HUES48 (cell line): ENCODE measurements around the gene TMEM250.

Experiments used
- H3K27ac ChIP-seq: one replicate; pipeline ENCODE4 v1.7.0; 2013; ENCODE audit warnings: low read depth, low read length, inconsistent platforms
- H3K27me3 ChIP-seq: 2 replicates; pipeline ENCODE4 v1.6.1; 2013; ENCODE audit warnings: mild to moderate bottlenecking, low read length; ENCODE audit not compliant: control insufficient read depth, insufficient read depth
- H3K36me3 ChIP-seq: 2 replicates; pipeline ENCODE4 v1.6.1; 2013; ENCODE audit warnings: low read length; ENCODE audit not compliant: control insufficient read depth, insufficient read depth
- H3K4me1 ChIP-seq: 2 replicates; pipeline ENCODE4 v1.6.1; 2013; ENCODE audit warnings: mild to moderate bottlenecking, low read length; ENCODE audit not compliant: control insufficient read depth, insufficient read depth
- H3K4me3 ChIP-seq: 2 replicates; pipeline ENCODE4 v1.5.1; 2013; ENCODE audit warnings: mild to moderate bottlenecking, low read depth, low read length
- H3K9ac ChIP-seq: 2 replicates; pipeline ENCODE4 v1.6.1; 2013; ENCODE audit warnings: mild to moderate bottlenecking, low read depth, low read length, moderate library complexity
- H3K9me3 ChIP-seq: 2 replicates; pipeline ENCODE4 v1.6.1; 2013; ENCODE audit warnings: low read length; ENCODE audit not compliant: control insufficient read depth, insufficient read depth

The TMEM250 gene

GRCh38 chr9:136138566-136138965, 19.9 kb upstream of the TMEM250 start:
- no peak overlapping the region for H3K27ac ChIP-seq
- no peak overlapping the region for H3K4me3 ChIP-seq
- H3K4me1 ChIP-seq: peaks cover 22% of the 10 kb centered on the region; the same call in 1 of the 2 replicates
- no peaks in the 10 kb centered on the region for H3K36me3 ChIP-seq
- peaks cover 10% of the 10 kb centered on the region for H3K27me3 ChIP-seq
- no peaks in the 10 kb centered on the region for H3K9me3 ChIP-seq
- H3K9ac ChIP-seq: no peak overlapping the region

DNA sequence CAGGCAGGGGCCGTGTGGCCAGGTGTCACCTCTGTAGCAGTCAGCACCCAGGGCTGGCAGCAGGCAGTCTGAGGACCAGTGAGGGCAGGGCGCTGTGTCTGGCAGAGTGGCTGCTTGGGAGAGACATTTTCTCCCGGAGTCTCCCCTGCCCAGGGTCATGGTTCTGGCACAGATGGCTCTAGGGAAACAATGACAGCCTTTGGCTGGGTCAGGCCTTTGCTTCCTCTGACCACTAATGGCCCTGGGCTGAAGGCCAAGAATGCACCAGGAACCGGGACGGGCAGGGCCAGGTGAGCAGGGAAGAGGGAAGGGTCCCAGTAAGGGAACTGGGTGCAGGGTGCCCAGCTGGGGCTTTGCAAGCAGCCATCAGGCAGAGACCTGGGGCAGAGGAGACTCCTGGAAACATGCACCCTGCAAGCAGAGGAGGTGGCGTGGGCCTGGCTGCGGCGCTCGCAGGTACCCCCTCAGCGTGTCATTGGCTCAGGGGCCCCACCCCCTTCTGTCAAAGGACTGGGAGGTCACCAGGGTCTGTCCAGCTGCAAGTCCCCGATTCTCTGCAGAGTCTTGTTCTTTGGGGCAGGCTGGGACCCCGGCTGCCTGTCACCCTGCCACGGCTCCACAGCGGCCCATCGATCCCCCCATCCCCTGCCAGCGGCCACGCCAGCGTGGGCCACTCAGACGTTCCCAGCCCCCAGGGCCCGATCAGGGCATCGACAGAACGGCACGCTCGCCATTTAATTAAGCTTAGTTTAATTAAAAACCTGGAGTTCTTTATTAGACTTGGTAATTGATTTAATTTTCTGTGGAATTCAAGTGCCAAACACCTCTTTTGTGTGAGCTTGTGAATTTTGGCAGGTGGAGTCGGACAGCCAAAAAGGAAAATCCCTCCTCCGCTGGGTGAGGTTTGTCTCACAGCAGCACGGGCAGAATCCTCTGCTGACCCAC, 18.9 kb upstream of the TMEM250 start:
- H3K27me3 ChIP-seq: peaks cover 13% of the 10 kb centered on the region
- no peaks in the 10 kb centered on the region for H3K9me3 ChIP-seq
- H3K9ac ChIP-seq: no peak overlapping the region
- peaks cover 17% of the 10 kb centered on the region; the same call in 1 of the 2 replicates for H3K4me1 ChIP-seq
- no peaks in the 10 kb centered on the region for H3K36me3 ChIP-seq
- H3K27ac ChIP-seq: no peak overlapping the region
- H3K4me3 ChIP-seq: no peak overlapping the region

- H3K4me3 ChIP-seq: no peak overlapping the region
- no peaks in the 10 kb centered on the region for H3K36me3 ChIP-seq
- no peak overlapping the region for H3K9ac ChIP-seq
- H3K4me1 ChIP-seq: peaks cover 10% of the 10 kb centered on the region; the same call in 1 of the 2 replicates
- no peaks in the 10 kb centered on the region for H3K9me3 ChIP-seq
- peaks cover 24% of the 10 kb centered on the region for H3K27me3 ChIP-seq
- H3K27ac ChIP-seq: no peak overlapping the region
Observed at GRCh38 chr9:136136127-136136925, 17.7 kb upstream of the TMEM250 start.

DNA sequence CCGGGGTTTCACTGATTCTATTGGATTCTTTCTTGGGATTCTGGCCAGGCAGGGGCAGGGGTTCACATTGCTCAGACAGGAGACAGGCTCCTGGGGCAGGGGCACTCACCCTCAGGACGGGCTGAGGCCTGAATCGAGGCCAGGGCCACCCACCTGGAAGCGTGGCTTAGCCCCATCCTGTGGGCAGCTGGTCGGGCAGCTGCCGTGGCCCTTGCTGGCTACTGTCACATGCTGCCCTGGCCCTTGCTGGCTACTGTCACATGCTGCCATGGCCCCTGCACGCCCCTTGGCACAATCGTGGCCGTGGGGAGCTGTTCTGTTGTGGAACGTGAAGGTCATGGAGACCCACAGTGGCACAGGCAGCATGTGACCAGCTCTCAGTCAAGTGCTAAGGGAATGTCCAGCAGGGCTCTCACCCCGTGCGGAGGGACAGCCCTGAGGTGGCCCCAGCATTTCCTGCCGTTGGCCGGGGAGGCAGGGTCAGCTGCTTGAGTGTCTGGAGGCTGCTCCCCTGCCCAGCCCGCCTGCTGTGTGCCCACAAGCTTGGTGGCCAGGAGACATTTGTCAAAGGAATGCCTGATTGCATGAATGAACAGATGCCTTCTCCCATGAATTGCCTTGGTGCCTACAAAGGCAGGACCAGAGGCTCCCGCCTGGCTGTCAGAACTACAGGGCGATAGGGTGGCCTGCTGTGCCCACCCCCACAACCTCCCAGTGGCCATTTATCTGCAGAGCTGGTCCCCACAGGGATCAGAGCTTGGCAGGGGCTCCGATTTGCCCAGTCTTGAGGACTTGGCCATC, 16.9 kb upstream of the TMEM250 start:
- peaks cover 10% of the 10 kb centered on the region; the same call in 1 of the 2 replicates for H3K4me1 ChIP-seq
- no peak overlapping the region for H3K9ac ChIP-seq
- no peak overlapping the region for H3K4me3 ChIP-seq
- H3K36me3 ChIP-seq: no peaks in the 10 kb centered on the region
- H3K27me3 ChIP-seq: peaks cover 24% of the 10 kb centered on the region
- H3K9me3 ChIP-seq: no peaks in the 10 kb centered on the region
- H3K27ac ChIP-seq: no peak overlapping the region

DNA sequence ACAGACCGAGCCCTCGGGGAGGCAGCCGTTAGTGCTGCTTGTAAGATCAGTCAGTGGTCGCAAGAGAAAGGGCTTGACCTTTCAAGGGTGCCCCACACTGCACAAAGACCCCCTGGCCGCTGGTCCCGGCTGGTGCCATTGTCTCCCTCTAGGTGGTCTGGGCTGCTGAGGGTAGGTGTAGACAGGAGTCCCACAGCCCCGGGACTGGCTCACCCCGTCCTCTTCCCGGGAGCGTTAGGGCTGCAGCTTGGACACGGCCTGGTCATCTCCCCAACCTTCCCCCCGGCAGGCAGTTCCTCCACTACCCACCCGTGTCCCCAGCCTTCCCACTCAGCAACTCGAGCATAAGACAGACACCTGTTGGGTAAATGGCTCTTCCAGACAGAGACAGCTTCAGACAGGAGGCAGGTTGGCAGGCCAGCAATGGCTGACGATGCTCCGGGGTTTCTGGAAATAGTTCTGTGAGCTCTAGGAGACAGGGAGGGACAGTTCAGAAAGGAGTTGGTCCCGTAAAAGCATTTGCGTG, 15.3 kb upstream of the TMEM250 start:
- H3K4me1 ChIP-seq: peaks cover 10% of the 10 kb centered on the region; the same call in 1 of the 2 replicates
- H3K27ac ChIP-seq: no peak overlapping the region
- H3K36me3 ChIP-seq: no peaks in the 10 kb centered on the region
- peaks cover 24% of the 10 kb centered on the region for H3K27me3 ChIP-seq
- H3K4me3 ChIP-seq: no peak overlapping the region
- no peak overlapping the region for H3K9ac ChIP-seq
- no peaks in the 10 kb centered on the region for H3K9me3 ChIP-seq

DNA sequence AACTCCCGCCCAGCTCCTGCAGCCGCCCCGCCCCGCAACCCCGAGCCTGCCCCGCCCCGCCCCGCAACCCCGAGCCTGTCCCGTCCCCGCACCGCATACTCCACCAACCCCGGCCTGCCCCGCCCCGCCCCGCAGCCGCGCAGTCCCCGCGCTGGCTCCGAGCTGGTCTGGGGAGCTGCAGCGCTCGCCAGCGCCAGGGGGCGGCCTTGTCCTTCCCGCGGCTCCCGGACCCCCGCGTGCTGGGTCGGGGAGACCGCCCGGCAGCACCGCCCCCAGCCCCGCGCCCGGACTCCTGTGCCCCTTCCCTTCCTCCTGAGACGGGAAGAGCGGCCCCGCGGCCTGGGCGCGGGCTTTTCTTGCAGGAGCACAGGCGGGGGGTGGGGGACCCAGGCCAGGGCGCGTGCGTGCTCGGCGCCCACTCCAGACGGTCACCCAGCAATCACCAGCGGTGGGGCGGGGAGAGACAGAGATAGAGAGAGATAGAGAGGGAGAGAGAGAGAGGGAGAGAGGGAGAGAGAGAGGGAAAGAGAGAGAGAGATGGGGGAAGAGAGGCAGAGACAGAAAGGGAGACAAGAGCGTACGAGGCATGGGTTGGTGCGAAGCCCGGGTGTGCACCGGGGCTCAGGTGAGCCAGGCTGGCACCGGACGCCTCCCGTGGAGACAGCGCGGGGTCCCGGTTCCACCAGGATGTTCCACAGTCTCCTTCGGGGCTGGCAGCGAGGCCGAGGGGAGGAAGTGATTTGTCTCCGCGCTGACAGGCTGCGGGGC, 14.7 kb upstream of the TMEM250 start:
- no peak overlapping the region for H3K27ac ChIP-seq
- no peaks in the 10 kb centered on the region for H3K36me3 ChIP-seq
- peak overlapping the region; percentile 46 for H3K4me3 ChIP-seq
- H3K27me3 ChIP-seq: peaks cover 24% of the 10 kb centered on the region
- H3K9ac ChIP-seq: no peak overlapping the region
- no peaks in the 10 kb centered on the region for H3K9me3 ChIP-seq
- peaks cover 8% of the 10 kb centered on the region; the same call in 1 of the 2 replicates for H3K4me1 ChIP-seq

DNA sequence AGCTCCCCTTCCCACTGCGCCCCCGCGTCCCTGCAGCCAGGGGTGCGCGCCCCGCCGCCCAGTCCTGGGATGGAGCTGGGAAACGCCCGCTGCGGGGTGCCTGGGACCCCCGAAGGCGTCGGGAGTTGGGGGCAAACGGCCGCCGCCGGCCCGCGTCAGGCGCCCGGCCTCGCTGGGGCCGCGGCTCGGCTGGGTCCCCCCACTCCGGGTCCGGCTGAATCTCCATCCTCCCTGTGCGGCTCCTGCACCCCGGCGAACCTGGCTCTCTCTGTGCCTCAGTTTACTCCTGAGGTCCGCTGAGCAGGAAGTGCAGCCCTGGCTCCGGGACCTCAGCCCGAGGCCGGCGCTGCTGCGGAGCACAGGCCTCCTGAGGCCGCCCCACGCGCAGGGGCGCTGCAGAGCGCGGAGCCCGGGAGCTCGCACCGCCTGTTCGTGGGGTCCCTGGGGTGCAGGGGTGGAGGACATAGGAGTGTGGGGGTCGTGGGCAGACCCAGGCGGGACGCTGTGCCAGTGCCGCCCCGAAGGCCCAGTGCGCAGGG, 13.9 kb upstream of the TMEM250 start:
- H3K36me3 ChIP-seq: no peaks in the 10 kb centered on the region
- no peaks in the 10 kb centered on the region for H3K9me3 ChIP-seq
- peaks cover 8% of the 10 kb centered on the region; the same call in 1 of the 2 replicates for H3K4me1 ChIP-seq
- peak overlapping the region; percentile 53; the same call in 1 of the 2 replicates for H3K4me3 ChIP-seq
- H3K27ac ChIP-seq: no peak overlapping the region
- H3K27me3 ChIP-seq: peaks cover 24% of the 10 kb centered on the region
- H3K9ac ChIP-seq: no peak overlapping the region

DNA sequence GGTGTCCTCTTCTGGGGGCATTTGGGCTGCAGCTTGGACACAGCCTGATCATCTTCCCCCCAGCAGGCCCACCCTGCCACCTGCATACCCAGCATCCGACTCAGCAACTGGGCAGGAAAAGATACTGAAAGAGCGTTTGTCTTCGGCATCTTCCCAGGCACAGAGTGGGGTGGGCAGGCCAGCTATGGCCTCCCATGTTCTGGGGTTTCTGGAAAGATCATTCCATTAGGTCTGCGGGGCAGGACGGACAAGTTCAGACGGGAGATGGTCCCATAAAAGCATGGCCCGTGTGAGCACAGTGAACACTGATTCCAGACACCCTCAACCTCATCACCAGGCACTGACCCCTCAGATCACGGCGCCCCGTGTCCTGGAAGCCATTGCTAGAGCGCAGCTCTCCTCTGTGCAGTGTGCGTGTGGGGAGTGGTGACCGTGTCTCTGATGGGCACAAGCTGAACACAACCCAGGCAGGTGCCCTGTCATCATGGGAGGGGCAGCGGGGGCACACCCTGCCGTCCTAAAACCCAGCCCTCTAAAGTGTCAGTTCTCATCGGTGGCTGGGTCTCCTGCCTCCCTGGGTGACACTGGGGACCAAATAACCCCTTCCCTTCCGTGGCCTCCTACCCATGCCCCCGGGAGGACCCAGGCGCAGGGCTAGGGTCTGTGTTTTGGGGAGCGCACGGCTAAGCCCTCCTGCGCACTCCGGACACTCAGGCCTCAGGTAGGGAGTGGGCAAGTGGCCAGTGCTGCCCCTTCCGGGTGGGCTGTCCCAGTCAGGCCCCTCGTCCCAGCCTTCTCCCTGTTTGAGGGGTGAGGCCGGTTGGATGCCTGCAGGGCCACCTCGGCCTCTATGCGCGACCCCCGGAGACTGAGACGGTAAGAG, 13.2 kb upstream of the TMEM250 start:
- peaks cover 24% of the 10 kb centered on the region for H3K27me3 ChIP-seq
- H3K9me3 ChIP-seq: no peaks in the 10 kb centered on the region
- H3K4me3 ChIP-seq: no peak overlapping the region
- no peak overlapping the region for H3K27ac ChIP-seq
- no peaks in the 10 kb centered on the region for H3K36me3 ChIP-seq
- peaks cover 8% of the 10 kb centered on the region; the same call in 1 of the 2 replicates for H3K4me1 ChIP-seq
- no peak overlapping the region for H3K9ac ChIP-seq

DNA sequence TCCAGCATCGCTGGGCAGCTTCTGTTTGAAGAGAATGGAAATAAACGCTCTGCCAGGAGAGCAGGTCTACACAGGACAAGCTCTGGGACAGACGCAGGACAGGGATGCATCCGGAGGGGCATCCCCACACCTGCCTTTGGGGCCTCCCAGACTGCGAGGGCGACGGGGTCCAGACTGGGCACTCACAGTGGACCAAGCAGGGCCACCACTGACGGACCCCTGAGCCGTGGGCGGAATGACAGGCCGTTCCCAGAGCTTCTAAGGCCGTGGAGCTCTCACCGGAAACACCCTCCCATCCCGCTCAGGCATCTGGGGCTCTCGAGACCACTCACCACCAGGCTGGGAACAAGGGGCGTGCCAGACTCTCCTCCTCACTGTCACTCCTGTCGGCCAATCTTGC, 10.5 kb upstream of the TMEM250 start:
- Histone ChIP-seq H3K36me3 (no peaks in the 10 kb centered on the region), H3K9me3 (no peaks in the 10 kb centered on the region), H3K27me3 (peaks cover 20% of the 10 kb centered on the region), H3K9ac (no peak overlapping the region), H3K27ac (no peak overlapping the region), H3K4me1 (peaks cover 8% of the 10 kb centered on the region; the same call in 1 of the 2 replicates), H3K4me3 (no peak overlapping the region)
